Measurements from ENCODE around the gene NR5A1.

The NR5A1 gene

GRCh38 chr9:124522121-124523098 is 15.2 kb upstream of the NR5A1 start:
- Histone ChIP-seq H3K23ac (ENCODE audit: low read length in 2 of 2) (no peak overlapping the region), H3K4me1 (ENCODE audit: control insufficient read depth, insufficient read depth, low read depth, low read length) (no peaks in the 10 kb centered on the region), H2AFZ (ENCODE audit: low read depth, low read length) (no peak overlapping the region), H3K18ac (ENCODE audit: low read depth in 1 of 2, low read length in 2 of 2) (no peak overlapping the region), H2BK5ac (ENCODE audit: low read depth, low read length, poor library complexity, severe bottlenecking) (no peak overlapping the region), H3K4me2 (ENCODE audit: low read length, poor library complexity, severe bottlenecking) (no peak overlapping the region), H2BK15ac (ENCODE audit: low read depth, poor library complexity, severe bottlenecking) (no peak overlapping the region), H3K27ac (ENCODE audit: low read length, poor library complexity, severe bottlenecking) (no peak overlapping the region), H3K9me3 (ENCODE audit: control insufficient read depth, low read length) (no peaks in the 10 kb centered on the region), H3K79me1 (replicated peaks; ENCODE audit: low read length, poor library complexity, severe bottlenecking) (no peaks in the 10 kb centered on the region), H3K9ac (ENCODE audit: low read length) (no peak overlapping the region), H3K36me3 (ENCODE audit: control insufficient read depth in 1 of 2, insufficient read depth in 2 of 2, low read depth in 1 of 2, low read length in 2 of 2) (peaks cover 0 to 5% of the 10 kb centered on the region in 2 experiments), H4K91ac (ENCODE audit: low read length) (no peak overlapping the region), H2AK5ac (ENCODE audit: low read length, severe bottlenecking) (no peak overlapping the region), H2BK120ac (ENCODE audit: low read depth, low read length) (no peak overlapping the region), H3K4ac (ENCODE audit: low read depth in 1 of 2, low read length in 2 of 2) (no peak overlapping the region), H4K8ac (ENCODE audit: low read length) (no peak overlapping the region), H3K4me3 (ENCODE audit: insufficient read depth in 1 of 2, low read depth in 1 of 2, low read length in 2 of 2) (no peak overlapping the region), H3K27me3 (ENCODE audit: control insufficient read depth in 1 of 2, insufficient read depth in 1 of 2, low read length in 2 of 2) (peaks cover 0 to 26% of the 10 kb centered on the region in 2 experiments), H2BK12ac (ENCODE audit: low read length in 2 of 2) (no peak overlapping the region), H3K14ac (ENCODE audit: low read length in 2 of 2) (no peak overlapping the region)
- no peak for DNase-seq
- 75% methylated on average over 4 of the region's 7 CpGs for WGBS

- Histone ChIP-seq H3K4me1 (ENCODE audit: control insufficient read depth, insufficient read depth, low read depth, low read length) (no peaks in the 10 kb centered on the region), H3K79me1 (replicated peaks; ENCODE audit: low read length, poor library complexity, severe bottlenecking) (no peaks in the 10 kb centered on the region), H3K36me3 (ENCODE audit: control insufficient read depth in 1 of 2, insufficient read depth in 2 of 2, low read depth in 1 of 2, low read length in 2 of 2) (peaks cover 0 to 5% of the 10 kb centered on the region in 2 experiments), H3K9me3 (ENCODE audit: control insufficient read depth, low read length) (no peaks in the 10 kb centered on the region), H2BK120ac (ENCODE audit: low read depth, low read length) (no peak overlapping the region), H2BK15ac (ENCODE audit: low read depth, poor library complexity, severe bottlenecking) (no peak overlapping the region), H3K27ac (ENCODE audit: low read length, poor library complexity, severe bottlenecking) (no peak overlapping the region), H2BK5ac (ENCODE audit: low read depth, low read length, poor library complexity, severe bottlenecking) (no peak overlapping the region), H3K18ac (ENCODE audit: low read depth in 1 of 2, low read length in 2 of 2) (no peak overlapping the region), H3K4ac (ENCODE audit: low read depth in 1 of 2, low read length in 2 of 2) (no peak overlapping the region), H3K27me3 (ENCODE audit: control insufficient read depth in 1 of 2, insufficient read depth in 1 of 2, low read length in 2 of 2) (peaks cover 0 to 33% of the 10 kb centered on the region in 2 experiments), H2BK12ac (ENCODE audit: low read length in 2 of 2) (no peak overlapping the region), H2AK5ac (ENCODE audit: low read length, severe bottlenecking) (no peak overlapping the region), H4K91ac (ENCODE audit: low read length) (no peak overlapping the region), H3K9ac (ENCODE audit: low read length) (no peak overlapping the region), H4K8ac (ENCODE audit: low read length) (no peak overlapping the region), H2AFZ (ENCODE audit: low read depth, low read length) (no peak overlapping the region), H3K4me3 (ENCODE audit: insufficient read depth in 1 of 2, low read depth in 1 of 2, low read length in 2 of 2) (no peak overlapping the region), H3K14ac (ENCODE audit: low read length in 2 of 2) (no peak overlapping the region), H3K4me2 (ENCODE audit: low read length, poor library complexity, severe bottlenecking) (no peak overlapping the region), H3K23ac (ENCODE audit: low read length in 2 of 2) (no peak overlapping the region)
- WGBS, result 87% methylated on average over 3 of the region's 3 CpGs
- no peak for DNase-seq
Measured at GRCh38 chr9:124521142-124521541, 13.9 kb upstream of the NR5A1 start.

GRCh38 chr9:124520206-124520596 is 13.0 kb upstream of the NR5A1 start:
- H3K79me1 ChIP-seq (replicated peaks; ENCODE audit: low read length, poor library complexity, severe bottlenecking), result no peaks in the 10 kb centered on the region
- no peak overlapping the region for H3K4ac ChIP-seq (ENCODE audit: low read depth in 1 of 2, low read length in 2 of 2)
- no peak overlapping the region for H3K14ac ChIP-seq (ENCODE audit: low read length in 2 of 2)
- no peak overlapping the region for H3K4me3 ChIP-seq (ENCODE audit: insufficient read depth in 1 of 2, low read depth in 1 of 2, low read length in 2 of 2)
- H3K9me3 ChIP-seq (ENCODE audit: control insufficient read depth, low read length), result no peaks in the 10 kb centered on the region
- no peak overlapping the region for H3K18ac ChIP-seq (ENCODE audit: low read depth in 1 of 2, low read length in 2 of 2)
- no peak overlapping the region for H2AFZ ChIP-seq (ENCODE audit: low read depth, low read length)
- DNase-seq, result no peak
- no peak overlapping the region for H4K8ac ChIP-seq (ENCODE audit: low read length)
- H2BK120ac ChIP-seq (ENCODE audit: low read depth, low read length), result no peak overlapping the region
- peaks cover 0 to 34% of the 10 kb centered on the region in 2 experiments for H3K27me3 ChIP-seq (ENCODE audit: control insufficient read depth in 1 of 2, insufficient read depth in 1 of 2, low read length in 2 of 2)
- H4K91ac ChIP-seq (ENCODE audit: low read length), result no peak overlapping the region
- 84% methylated on average over 5 of the region's 7 CpGs for WGBS
- no peak overlapping the region for H2AK5ac ChIP-seq (ENCODE audit: low read length, severe bottlenecking)
- H3K9ac ChIP-seq (ENCODE audit: low read length), result no peak overlapping the region
- no peak overlapping the region for H2BK12ac ChIP-seq (ENCODE audit: low read length in 2 of 2)
- peaks cover 0 to 5% of the 10 kb centered on the region in 2 experiments for H3K36me3 ChIP-seq (ENCODE audit: control insufficient read depth in 1 of 2, insufficient read depth in 2 of 2, low read depth in 1 of 2, low read length in 2 of 2)
- no peaks in the 10 kb centered on the region for H3K4me1 ChIP-seq (ENCODE audit: control insufficient read depth, insufficient read depth, low read depth, low read length)
- H3K27ac ChIP-seq (ENCODE audit: low read length, poor library complexity, severe bottlenecking), result no peak overlapping the region
- H2BK15ac ChIP-seq (ENCODE audit: low read depth, poor library complexity, severe bottlenecking), result no peak overlapping the region
- no peak overlapping the region for H2BK5ac ChIP-seq (ENCODE audit: low read depth, low read length, poor library complexity, severe bottlenecking)
- no peak overlapping the region for H3K4me2 ChIP-seq (ENCODE audit: low read length, poor library complexity, severe bottlenecking)
- no peak overlapping the region for H3K23ac ChIP-seq (ENCODE audit: low read length in 2 of 2)

GRCh38 chr9:124518116-124518515 is 10.9 kb upstream of the NR5A1 start:
- H3K27me3 ChIP-seq (ENCODE audit: control insufficient read depth in 1 of 2, insufficient read depth in 1 of 2, low read length in 2 of 2), result peaks cover 4 to 54% of the 10 kb centered on the region in 2 experiments
- H2BK5ac ChIP-seq (ENCODE audit: low read depth, low read length, poor library complexity, severe bottlenecking), result no peak overlapping the region
- H3K79me1 ChIP-seq (replicated peaks; ENCODE audit: low read length, poor library complexity, severe bottlenecking), result no peaks in the 10 kb centered on the region
- no peaks in the 10 kb centered on the region for H3K9me3 ChIP-seq (ENCODE audit: control insufficient read depth, low read length)
- H2AFZ ChIP-seq (ENCODE audit: low read depth, low read length), result no peak overlapping the region
- H3K27ac ChIP-seq (ENCODE audit: low read length, poor library complexity, severe bottlenecking), result no peak overlapping the region
- H3K9ac ChIP-seq (ENCODE audit: low read length), result no peak overlapping the region
- no peak for DNase-seq
- H3K4ac ChIP-seq (ENCODE audit: low read depth in 1 of 2, low read length in 2 of 2), result no peak overlapping the region
- no peak overlapping the region for H2BK15ac ChIP-seq (ENCODE audit: low read depth, poor library complexity, severe bottlenecking)
- H2BK120ac ChIP-seq (ENCODE audit: low read depth, low read length), result no peak overlapping the region
- no peak overlapping the region for H3K4me2 ChIP-seq (ENCODE audit: low read length, poor library complexity, severe bottlenecking)
- H2AK5ac ChIP-seq (ENCODE audit: low read length, severe bottlenecking), result no peak overlapping the region
- H3K4me1 ChIP-seq (ENCODE audit: control insufficient read depth, insufficient read depth, low read depth, low read length), result no peaks in the 10 kb centered on the region
- no peak overlapping the region for H3K18ac ChIP-seq (ENCODE audit: low read depth in 1 of 2, low read length in 2 of 2)
- peaks cover 0 to 5% of the 10 kb centered on the region in 2 experiments for H3K36me3 ChIP-seq (ENCODE audit: control insufficient read depth in 1 of 2, insufficient read depth in 2 of 2, low read depth in 1 of 2, low read length in 2 of 2)
- no peak overlapping the region for H4K8ac ChIP-seq (ENCODE audit: low read length)
- 92% methylated on average over 7 of the region's 7 CpGs for WGBS
- H3K23ac ChIP-seq (ENCODE audit: low read length in 2 of 2), result no peak overlapping the region
- no peak overlapping the region for H3K4me3 ChIP-seq (ENCODE audit: insufficient read depth in 1 of 2, low read depth in 1 of 2, low read length in 2 of 2)
- no peak overlapping the region for H2BK12ac ChIP-seq (ENCODE audit: low read length in 2 of 2)
- H4K91ac ChIP-seq (ENCODE audit: low read length), result no peak overlapping the region
- no peak overlapping the region for H3K14ac ChIP-seq (ENCODE audit: low read length in 2 of 2)

Measured in mesenchymal stem cell (in vitro differentiated cells and primary cell).